Measurements from ENCODE around the gene CACFD1.
"Not testable (repeated sequence)": the region's sequence is repeated elsewhere in the genome, so short reads cannot be mapped to it uniquely, and the experiment has no call there.

The CACFD1 gene

GRCh38 chr9:133440874-133441273 lies 18.9 kb upstream of the CACFD1 start:
- no peak for DNase-seq

GRCh38 chr9:133441571-133441970 lies 18.2 kb upstream of the CACFD1 start:
- no peak for DNase-seq

DNA sequence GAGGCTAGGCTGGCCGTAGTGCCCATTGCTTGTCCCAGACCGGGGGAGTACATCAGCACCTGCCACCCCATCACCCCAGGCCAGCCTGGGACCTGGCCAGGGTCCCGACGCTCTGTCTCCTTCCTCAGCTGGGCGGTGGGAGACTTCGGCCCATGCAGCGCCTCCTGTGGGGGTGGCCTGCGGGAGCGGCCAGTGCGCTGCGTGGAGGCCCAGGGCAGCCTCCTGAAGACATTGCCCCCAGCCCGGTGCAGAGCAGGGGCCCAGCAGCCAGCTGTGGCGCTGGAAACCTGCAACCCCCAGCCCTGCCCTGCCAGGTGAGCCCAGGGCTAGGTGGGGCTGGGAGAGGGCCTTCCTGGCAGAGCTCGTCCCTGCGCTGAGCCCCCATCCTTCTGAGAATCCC lies 16.5 kb upstream of the CACFD1 start:
- DNase-seq, result no peak

GRCh38 chr9:133443982-133444381 lies 15.8 kb upstream of the CACFD1 start:
- DNase-seq, result no peak

DNA sequence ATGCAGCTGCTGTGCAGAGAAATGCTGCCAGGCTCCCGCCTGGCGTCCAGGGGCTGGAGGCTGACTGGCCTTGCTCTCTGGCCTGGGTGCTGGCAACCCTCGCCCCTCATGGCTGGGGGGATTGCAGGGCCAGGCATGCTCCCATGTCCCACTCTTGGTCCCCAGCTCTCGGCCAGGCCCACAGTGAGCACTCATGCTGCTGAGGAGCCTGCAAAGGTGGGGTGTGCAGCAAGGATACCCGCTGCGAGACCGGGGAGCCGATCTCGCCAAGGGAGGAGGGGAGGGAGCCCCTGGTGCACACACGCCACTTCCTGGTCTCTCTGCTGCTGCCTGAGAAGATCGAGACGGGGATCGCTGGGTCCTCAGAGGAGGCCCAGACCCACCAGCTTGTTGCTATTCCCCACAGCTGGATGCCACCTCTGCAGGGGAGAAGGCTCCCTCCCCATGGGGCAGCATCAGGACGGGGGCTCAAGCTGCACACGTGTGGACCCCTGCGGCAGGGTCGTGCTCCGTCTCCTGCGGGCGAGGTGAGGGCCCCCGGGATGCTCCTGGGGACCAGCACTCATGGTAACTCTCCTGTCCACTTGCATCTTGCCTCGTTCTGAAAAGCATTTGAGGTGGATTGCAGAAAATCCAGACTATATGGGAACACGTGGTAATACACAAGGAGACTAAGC lies 14.3 kb upstream of the CACFD1 start:
- DNase-seq, result no peak

DNA sequence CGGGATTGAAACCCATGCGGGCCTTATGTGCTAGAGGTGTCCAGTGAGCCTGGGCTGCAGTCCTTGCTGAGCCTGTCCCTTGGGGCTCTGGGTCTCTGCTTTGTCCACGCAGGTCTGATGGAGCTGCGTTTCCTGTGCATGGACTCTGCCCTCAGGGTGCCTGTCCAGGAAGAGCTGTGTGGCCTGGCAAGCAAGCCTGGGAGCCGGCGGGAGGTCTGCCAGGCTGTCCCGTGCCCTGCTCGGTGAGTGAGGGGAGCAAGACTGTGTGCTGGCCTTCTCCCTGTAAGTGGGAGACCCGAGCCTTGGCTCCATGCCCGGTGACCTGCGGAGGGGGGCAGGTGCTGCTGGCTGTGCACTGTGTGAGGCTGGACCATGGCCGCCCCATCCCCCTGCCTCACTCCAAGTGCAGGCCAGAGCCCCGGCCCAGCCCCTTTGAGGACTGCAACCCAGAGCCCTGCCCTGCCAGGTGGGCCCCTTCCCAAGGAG lies 11.2 kb upstream of the CACFD1 start:
- DNase-seq, result no peak

GRCh38 chr9:133449760-133450159 lies 10.0 kb upstream of the CACFD1 start:
- no peak for DNase-seq

DNA sequence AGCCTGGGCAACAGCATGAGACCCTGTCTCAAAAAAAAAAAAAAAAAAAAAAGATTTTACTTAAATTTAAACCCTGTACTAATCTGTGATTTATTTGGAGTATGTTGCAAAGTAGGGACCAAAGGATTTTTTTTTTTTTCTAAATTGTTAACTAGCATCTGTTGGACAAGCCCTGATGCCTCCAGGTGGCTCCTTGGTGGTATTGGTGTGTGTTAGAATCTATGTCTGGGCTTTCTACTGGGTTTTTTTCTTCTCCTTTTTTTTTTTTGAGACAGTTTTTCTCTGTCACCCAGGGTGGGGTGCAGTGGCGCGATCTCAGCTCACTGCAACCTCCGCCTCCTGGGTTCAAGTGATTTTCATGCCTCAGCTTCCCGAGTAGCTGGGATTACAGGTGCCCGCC lies 7.9 kb upstream of the CACFD1 start:
- not testable (repeated sequence) for DNase-seq

DNA sequence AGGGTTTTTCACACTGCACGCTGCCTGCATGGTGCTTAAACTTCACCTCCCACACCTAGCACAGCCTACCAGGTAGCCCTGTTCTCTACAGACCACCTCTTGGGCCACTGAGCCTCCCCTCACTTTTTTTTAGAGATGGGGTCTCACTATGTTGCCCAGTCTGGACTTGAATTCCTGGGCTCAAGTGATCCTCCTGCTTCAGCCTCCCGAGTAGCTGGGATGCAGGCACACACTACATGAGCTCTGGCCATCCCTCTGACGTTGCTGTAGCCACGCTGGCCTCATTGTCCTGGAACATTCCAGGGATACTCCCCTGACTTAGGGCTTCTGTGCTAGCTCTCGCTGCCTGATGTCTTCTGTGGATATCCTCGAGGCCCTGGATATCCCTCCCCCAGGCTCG lies 7.2 kb upstream of the CACFD1 start:
- no peak for DNase-seq

DNA sequence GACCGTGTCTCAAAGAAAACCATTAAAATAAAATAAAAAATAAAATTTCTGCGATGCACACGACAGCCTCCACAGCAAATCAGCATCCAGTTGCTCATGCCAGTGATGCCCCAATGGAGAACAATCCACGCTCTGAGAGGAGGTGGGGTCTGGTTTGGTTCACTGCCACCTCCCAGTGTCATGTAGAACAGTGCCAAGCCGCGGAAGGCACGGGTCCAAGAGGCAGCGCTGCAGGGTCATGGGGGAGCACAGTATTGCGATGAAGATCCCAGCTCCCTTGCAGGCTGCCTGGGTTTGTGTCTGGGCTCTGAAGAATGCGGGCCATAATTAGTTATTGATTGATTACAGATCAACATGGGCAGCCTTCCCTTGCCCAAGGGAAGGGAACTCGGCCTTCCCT lies 6.1 kb upstream of the CACFD1 start:
- DNase-seq, result no peak

DNA sequence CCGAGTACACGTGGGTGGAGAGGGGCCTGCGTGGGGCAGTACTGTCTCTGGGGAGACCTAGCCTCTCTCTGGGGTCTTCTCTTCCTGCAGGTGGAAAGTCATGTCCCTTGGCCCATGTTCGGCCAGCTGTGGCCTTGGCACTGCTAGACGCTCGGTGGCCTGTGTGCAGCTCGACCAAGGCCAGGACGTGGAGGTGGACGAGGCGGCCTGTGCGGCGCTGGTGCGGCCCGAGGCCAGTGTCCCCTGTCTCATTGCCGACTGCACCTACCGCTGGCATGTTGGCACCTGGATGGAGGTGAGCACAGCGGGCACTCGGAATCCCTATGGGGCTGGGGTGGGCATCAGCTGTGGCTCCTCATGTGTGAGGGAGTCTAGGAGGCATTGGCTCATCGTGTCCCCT lies 5.5 kb upstream of the CACFD1 start:
- DNase-seq, result no peak

DNA sequence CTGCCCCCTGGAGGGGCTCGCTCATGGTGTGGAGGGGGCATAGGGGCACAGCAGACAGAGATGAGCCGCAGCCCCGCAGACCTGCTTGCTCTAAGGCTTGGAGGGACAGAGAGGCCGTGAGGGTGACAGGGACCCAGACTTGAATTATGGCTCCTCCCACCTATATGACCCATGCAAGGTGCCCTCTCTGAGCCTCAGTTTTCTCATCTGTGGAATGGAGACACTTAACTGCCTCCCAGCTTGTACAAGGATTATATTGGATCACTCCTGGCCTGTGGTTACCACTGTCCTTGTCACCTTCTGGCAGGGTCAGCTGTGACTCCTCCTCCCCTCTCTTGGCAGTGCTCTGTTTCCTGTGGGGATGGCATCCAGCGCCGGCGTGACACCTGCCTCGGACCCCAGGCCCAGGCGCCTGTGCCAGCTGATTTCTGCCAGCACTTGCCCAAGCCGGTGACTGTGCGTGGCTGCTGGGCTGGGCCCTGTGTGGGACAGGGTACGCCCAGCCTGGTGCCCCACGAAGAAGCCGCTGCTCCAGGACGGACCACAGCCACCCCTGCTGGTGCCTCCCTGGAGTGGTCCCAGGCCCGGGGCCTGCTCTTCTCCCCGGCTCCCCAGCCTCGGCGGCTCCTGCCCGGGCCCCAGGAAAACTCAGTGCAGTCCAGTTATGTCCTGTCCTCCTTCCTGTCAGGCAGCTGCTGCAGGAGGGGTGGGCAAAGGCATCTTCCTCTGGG lies 4.7 kb upstream of the CACFD1 start:
- DNase-seq, result no peak

GRCh38 chr9:133455936-133456335 lies 3.8 kb upstream of the CACFD1 start:
- no peak for DNase-seq

DNA sequence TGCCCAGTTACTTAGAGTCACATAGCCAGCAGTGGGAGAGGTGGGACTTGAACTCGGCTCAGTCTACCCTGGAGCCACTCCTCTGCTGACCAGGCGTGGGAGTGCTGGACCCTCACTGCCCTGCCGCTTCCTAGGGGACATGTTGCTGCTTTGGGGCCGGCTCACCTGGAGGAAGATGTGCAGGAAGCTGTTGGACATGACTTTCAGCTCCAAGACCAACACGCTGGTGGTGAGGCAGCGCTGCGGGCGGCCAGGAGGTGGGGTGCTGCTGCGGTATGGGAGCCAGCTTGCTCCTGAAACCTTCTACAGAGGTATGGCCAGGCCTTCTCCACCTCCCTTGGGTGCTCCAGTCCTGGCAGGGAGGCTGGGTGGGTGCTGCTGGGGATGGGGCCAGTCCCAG lies 3.4 kb upstream of the CACFD1 start:
- DNase-seq, result no peak

DNA sequence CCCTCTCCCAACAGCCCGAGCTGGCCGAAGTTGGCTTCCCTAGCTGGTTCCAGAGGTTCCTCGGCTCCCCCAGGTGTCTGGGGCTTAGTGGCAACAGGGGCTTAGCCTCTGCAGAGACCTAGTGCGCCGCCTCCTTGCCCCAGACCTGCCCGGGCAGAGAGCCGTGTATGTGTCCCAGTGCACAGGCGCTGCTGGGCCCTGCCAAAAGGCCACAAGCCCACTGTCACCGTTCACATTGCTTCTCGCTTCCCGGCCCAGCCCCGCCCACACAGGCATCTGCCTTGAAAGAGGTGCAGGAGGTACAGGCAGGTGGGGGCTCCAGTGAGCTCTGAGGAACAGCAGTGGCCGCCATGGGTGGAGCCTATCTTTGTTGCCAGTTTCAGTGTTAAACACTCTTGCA lies 2.5 kb upstream of the CACFD1 start:
- DNase-seq, result no peak

DNA sequence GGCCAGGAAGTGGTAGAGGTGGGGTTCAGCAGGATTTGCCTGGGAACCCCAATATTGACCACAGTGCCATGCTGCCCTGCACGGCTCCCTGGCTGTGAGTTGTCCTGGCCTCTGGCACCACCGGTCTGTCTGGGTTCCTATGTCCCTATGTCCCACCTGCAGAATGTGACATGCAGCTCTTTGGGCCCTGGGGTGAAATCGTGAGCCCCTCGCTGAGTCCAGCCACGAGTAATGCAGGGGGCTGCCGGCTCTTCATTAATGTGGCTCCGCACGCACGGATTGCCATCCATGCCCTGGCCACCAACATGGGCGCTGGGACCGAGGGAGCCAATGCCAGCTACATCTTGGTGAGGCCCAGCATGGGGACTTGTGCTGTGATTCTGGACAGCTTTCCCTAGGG lies 2.0 kb upstream of the CACFD1 start:
- DNase-seq, result no peak

GRCh38 chr9:133458643-133459312 lies 1.0 kb upstream of the CACFD1 start:
- DNase-seq, result peak; percentile 76 to 79

DNA sequence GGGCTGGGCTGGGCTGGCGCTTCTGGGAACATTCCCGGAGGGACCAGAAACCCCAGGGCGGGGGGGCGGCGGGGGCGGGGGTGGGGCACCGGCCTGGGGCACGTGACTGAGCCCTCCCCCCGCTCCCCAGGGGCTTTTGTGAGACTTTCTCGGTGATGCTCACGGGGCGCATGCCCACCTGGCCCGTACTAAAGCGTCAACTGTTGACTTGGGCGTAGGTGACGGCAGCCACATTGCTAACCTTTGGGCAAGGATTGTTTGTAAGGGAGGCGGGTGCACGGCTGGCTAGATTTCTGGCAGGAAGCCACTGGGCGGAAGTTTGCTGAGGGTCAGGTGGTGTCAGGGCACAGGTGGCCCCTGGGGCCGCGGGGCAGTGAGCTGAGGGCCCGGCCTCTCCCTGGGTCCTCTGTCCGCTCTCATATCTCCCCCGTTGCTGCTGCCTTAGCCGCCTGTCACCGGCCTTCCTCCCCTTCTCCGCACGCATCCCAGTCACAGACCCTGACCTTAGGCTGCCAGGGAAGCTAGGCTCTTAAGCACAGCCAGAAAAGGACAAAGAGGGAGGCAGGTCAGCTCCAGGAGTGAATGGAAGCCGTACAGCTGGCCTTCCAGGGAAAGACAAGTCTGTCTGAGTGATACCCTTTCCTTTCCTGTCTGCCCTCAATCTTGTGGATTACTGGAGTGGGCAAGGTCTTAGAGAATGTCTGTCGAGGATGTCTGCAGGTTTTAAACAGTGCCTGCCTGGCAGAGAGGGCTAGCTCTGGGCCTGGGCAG lies 812 bp downstream of the CACFD1 start:
- DNase-seq, result no peak

DNA sequence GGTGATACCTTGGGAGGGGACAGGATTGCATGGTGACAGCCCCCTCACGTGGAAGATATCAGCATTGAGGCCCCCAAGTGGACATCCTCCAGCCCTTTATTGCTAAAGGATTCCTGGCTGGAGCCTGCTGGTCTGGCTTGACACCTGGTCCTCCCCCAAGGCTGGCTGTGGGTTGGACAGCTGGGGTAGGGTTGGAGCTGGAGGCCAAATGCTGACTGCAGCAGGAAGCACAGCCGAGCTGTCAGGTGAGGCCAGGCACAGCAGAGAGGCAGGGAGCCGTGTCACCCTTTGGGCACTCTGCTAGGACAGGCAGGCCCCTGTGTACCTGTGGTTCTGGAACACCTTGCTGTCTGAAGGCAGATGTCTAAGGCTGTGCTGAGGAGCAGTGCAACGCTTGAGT lies 2.2 kb downstream of the CACFD1 start:
- no peak for DNase-seq

- no peak for DNase-seq
Observed at GRCh38 chr9:133463234-133463863, 3.6 kb downstream of the CACFD1 start.

DNA sequence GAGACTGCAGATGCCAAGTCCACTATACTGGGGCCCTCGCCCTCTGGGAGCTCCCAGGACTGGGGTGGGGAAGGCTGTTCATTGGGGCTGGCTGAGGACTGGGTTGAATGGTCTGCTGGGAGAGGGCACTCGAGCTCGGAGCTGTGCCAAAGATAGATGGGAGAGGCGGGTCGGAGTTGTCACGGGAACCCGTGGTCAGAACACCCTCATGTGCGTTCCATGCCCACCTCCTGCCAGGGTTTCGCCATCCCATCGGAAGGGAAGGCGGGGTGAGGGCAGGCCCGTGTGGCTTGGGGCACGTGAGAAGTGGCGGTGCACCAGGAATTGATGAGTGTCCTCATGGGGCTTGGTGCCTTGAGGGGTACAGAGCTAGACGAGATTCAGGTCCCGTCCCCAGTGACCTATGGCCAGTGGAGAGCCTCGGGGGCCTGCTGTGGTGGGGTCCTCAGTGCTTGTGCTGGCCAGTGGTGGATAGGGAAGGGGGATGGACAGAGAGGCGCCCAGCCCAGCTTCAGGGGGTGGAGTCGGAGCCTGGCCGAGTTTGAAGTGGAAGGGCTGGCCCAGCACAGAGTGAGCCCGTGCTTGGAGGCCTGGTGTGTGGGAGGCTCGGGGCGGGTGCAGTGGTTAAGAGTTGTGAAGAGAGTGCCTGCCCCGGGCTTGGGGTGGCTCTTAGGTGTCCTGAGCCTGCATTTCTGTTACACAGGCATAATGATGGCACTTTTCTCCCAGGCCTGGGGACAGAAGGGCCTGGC lies 4.3 kb downstream of the CACFD1 start:
- DNase-seq, result no peak

DNA sequence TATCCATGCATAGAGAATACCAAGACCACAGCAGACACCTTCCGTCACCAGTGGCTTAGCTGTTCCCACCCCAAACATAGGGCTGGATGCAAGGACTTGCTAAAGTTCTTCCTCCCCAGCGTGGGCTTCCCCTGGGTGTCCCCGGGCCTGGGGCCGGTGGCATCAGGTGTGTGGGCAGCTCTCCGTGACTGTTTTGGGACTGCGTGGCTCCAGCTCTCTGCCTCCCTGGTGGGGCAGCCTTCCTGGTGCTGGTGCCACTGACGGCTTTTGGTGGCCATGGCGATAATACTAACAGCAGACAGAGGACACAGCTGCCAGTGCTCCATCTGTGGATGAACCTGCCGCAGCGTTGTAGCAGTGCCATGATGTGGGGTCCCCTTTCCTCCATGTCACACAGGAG lies 4.9 kb downstream of the CACFD1 start:
- no peak for DNase-seq

Data from inflammatory macrophage (primary cell).